Nephron (organoid): Measurements from ENCODE around the gene MIAT.

Experiments
- H3K27ac Mint-ChIP-seq, 3 experiments: 2 replicates each; pipeline ENCODE4 v1.8.0; 2020; ENCODE audit warnings: mixed read lengths in 3 of 3, mild to moderate bottlenecking in 2 of 3, moderate library complexity in 1 of 3
- H3K27me3 Mint-ChIP-seq: 2 replicates; pipeline ENCODE4 v1.8.0; 2021; ENCODE audit warnings: low read depth, mild to moderate bottlenecking, moderate library complexity, mixed read lengths
- H3K36me3 Mint-ChIP-seq: 2 replicates; pipeline ENCODE4 v1.8.0; 2020; ENCODE audit warnings: low read depth, mixed read lengths
- H3K4me1 Mint-ChIP-seq: 2 replicates; pipeline ENCODE4 v1.8.0; 2020; ENCODE audit warnings: mixed read lengths
- H3K4me3 Mint-ChIP-seq, 3 experiments: 2 replicates each; pipeline ENCODE4 v1.8.0; 2020; ENCODE audit warnings: mild to moderate bottlenecking in 3 of 3, mixed read lengths in 3 of 3, moderate library complexity in 2 of 3
- H3K9me3 Mint-ChIP-seq: 2 replicates; pipeline ENCODE4 v1.8.0; 2020; ENCODE audit warnings: mixed read lengths
- TF ChIP-seq, protein P1 (sequence below), 3 experiments: fragments of 200-600 bp; sonication (generic); IDR thresholded peaks; one replicate each; pipeline ENCODE4 v1.5.0; 2021; ENCODE audit warnings: antibody characterized with exemption in 3 of 3; ENCODE audit not compliant: unreplicated experiment in 3 of 3

The MIAT gene

DNA sequence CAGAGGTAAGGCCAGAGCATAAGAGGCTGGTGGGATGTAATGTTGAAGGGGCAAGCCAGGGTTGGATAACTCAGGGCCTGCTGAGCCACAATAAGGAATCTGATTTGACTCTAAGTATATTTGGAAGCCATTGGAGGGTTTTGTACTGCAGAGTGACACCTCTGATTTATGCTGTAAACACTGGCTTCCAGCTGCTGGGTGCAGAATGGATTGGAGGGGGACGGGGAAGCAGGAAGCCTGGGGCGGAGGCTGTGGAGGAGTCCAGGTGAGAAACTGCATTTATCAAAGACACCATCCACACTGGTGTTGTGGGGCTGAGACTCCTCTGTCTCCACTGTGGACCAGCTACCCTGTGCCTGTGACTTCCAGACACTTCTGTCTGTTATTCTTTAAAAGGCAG, 26.8 kb downstream of the MIAT start:
- Mint-ChIP-seq H3K27ac (peak overlapping the region; percentile 51 to 84 (median 83)), H3K36me3 (peaks cover 24% of the 10 kb centered on the region), H3K4me3 (no peak overlapping the region), H3K27me3 (no peaks in the 10 kb centered on the region), H3K9me3 (no peaks in the 10 kb centered on the region), H3K4me1 (peaks cover 29% of the 10 kb centered on the region)
- TF ChIP-seq, protein P1, sequence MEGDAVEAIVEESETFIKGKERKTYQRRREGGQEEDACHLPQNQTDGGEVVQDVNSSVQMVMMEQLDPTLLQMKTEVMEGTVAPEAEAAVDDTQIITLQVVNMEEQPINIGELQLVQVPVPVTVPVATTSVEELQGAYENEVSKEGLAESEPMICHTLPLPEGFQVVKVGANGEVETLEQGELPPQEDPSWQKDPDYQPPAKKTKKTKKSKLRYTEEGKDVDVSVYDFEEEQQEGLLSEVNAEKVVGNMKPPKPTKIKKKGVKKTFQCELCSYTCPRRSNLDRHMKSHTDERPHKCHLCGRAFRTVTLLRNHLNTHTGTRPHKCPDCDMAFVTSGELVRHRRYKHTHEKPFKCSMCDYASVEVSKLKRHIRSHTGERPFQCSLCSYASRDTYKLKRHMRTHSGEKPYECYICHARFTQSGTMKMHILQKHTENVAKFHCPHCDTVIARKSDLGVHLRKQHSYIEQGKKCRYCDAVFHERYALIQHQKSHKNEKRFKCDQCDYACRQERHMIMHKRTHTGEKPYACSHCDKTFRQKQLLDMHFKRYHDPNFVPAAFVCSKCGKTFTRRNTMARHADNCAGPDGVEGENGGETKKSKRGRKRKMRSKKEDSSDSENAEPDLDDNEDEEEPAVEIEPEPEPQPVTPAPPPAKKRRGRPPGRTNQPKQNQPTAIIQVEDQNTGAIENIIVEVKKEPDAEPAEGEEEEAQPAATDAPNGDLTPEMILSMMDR (IDR thresholded peaks at IDR 0.05; ENCODE audit: unreplicated experiment in 3 of 3), result no peak

GRCh38 chr22:26685601-26686000, 28.2 kb downstream of the MIAT start:
- Mint-ChIP-seq H3K36me3 (peaks cover 24% of the 10 kb centered on the region), H3K27me3 (no peaks in the 10 kb centered on the region)

GRCh38 chr22:26687439-26687838, 30.1 kb downstream of the MIAT start:
- Mint-ChIP-seq H3K27ac (no peak overlapping the region), H3K36me3 (peaks cover 19% of the 10 kb centered on the region), H3K9me3 (no peaks in the 10 kb centered on the region), H3K27me3 (peaks cover 4% of the 10 kb centered on the region), H3K4me1 (peaks cover 23% of the 10 kb centered on the region), H3K4me3 (no peak overlapping the region)
- TF ChIP-seq, protein P1 (IDR thresholded peaks at IDR 0.05; ENCODE audit: unreplicated experiment in 3 of 3), result no peak

More at GRCh38 chr22:26685601-26686000, 28.2 kb downstream of the MIAT start:
- peak overlapping the region in 2 of 3 experiments; percentile 44 to 70 for H3K27ac Mint-ChIP-seq
- peaks cover 30% of the 10 kb centered on the region for H3K4me1 Mint-ChIP-seq
- no peaks in the 10 kb centered on the region for H3K9me3 Mint-ChIP-seq
- TF ChIP-seq, protein P1 (IDR thresholded peaks at IDR 0.05; ENCODE audit: unreplicated experiment in 3 of 3), result no peak
- no peak overlapping the region for H3K4me3 Mint-ChIP-seq

GRCh38 chr22:26689513-26690301, 32.3 kb downstream of the MIAT start:
- Mint-ChIP-seq H3K4me3 (no peak overlapping the region), H3K27me3 (peaks cover 4% of the 10 kb centered on the region)

DNA sequence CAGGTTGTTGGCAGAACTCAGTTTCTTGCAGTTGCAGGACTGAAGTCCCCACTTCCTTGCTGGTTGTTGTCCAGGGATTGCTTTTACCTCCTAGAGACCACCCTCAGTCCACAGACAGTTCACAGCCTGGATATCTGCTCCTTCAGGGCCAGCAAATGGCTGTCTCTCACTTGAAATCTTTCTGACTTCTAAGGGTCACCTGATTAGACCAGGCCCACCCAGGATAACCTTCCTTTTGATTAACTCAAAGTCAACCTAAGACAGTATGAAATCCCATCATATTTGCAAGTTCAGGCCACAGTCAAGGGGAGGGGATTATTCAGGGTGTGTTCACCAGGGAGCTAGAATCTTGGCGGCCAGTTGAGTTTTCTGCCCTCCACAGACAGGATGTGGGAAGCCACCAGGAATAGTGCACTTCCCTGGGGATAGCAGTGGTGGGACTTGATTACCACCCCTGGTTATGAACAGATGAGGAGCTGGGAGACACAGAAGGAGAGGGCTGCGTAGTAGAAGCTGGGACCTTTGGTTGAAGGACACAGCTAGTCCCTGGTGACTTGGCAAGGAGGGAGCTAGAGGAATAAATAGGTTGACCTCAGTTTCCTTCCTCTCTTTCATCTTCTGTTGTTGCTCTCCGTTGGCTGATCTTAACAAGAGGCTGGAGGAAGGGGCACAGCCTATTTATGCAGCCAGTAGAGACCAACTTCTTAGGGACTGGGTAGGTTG, 33.4 kb downstream of the MIAT start:
- Mint-ChIP-seq H3K36me3 (peaks cover 39% of the 10 kb centered on the region), H3K27me3 (peaks cover 4% of the 10 kb centered on the region), H3K9me3 (no peaks in the 10 kb centered on the region), H3K4me3 (no peak overlapping the region), H3K4me1 (peaks cover 7% of the 10 kb centered on the region), H3K27ac (no peak overlapping the region)
- TF ChIP-seq, protein P1 (IDR thresholded peaks at IDR 0.05; ENCODE audit: unreplicated experiment in 3 of 3), result no peak

More at GRCh38 chr22:26689513-26690301, 32.3 kb downstream of the MIAT start:
- peaks cover 28% of the 10 kb centered on the region for H3K36me3 Mint-ChIP-seq
- TF ChIP-seq, protein P1 (IDR thresholded peaks at IDR 0.05; ENCODE audit: unreplicated experiment in 3 of 3), result no peak
- H3K27ac Mint-ChIP-seq, result peak overlapping the region in 1 of 3 experiments; percentile 20
- H3K9me3 Mint-ChIP-seq, result no peaks in the 10 kb centered on the region
- H3K4me1 Mint-ChIP-seq, result peaks cover 7% of the 10 kb centered on the region
